K562 (cell line): ENCODE results near the gene RHEX. TPM values are rescaled to one million over a fixed set of nuclear protein-coding genes. Genes with fewer than 3 reads are reported as not detected.
A peak's percentile ranks its signal among the peaks of the same experiment; 100 is the strongest.

ENCODE experiments used
- CSDE1 ChIP-seq, 2 experiments: fragments of 450-650 bp; IDR thresholded peaks; 2 replicates each; pipeline ENCODE4 v1.6.1; 2016; ENCODE audit warnings: mild to moderate bottlenecking in 1 of 2
- NCOA1 ChIP-seq: fragments of 450-650 bp; IDR thresholded peaks from 2 replicates; pipeline ENCODE4 v1.6.1; 2016; ENCODE audit warnings: low read depth
- NFXL1 ChIP-seq: fragments of 450-650 bp; formaldehyde crosslinking; IDR thresholded peaks from 2 replicates; pipeline ENCODE4 v1.4.0; 2021; ENCODE audit warnings: mild to moderate bottlenecking
- TAF1 ChIP-seq: IDR thresholded peaks from 2 replicates; pipeline ENCODE4 v1.6.1; 2011; ENCODE audit warnings: mild to moderate bottlenecking, low read length, moderate library complexity; ENCODE audit not compliant: insufficient read depth, control insufficient read depth, severe bottlenecking; ENCODE audit errors: extremely low read depth
- TRIM24 ChIP-seq, 2 experiments: fragments of 450-650 bp; IDR thresholded peaks; 2 replicates each; pipeline ENCODE4 v1.6.1; 2016
- polyA plus RNA-seq, 8 experiments: library from polyadenylated mRNA; depleted of rRNA in 4 of 8; stranded (reverse) in 5 of 8; unstranded in 3 of 8; fragments of >200 nt; fragmentation: Nextera tagmentation in 2 of 8; fragmentation: Illumina TruSeq in 1 of 8; extraction: Ambion mirVana in 2 of 8; extraction: Trizol in 1 of 8; gene quantifications; 2 replicates each; pipeline versions ENCODE4 v1.2.1 to v1.2.3, GENCODE V29; 2011 to 2014; ENCODE audit warnings: inconsistent platforms in 1 of 8, missing spikeins in 1 of 8
- total RNA-seq, 7 experiments: library from RNA; depleted of rRNA in 6 of 7; stranded (reverse); fragments of >200 nt in 6 of 7; fragmentation: Illumina TruSeq in 2 of 7; extraction: Trizol in 2 of 7; gene quantifications; 2 replicates each; pipeline versions ENCODE4 v1.2.1 to v1.2.3, GENCODE V29; 2011 to 2021; ENCODE audit warnings: low replicate concordance in 1 of 7
- TF ChIP-seq, protein P1 (sequence below), 2 experiments: fragments of 450-650 bp; formaldehyde crosslinking in 1 of 2; IDR thresholded peaks; 2 replicates each; pipeline versions ENCODE4 v1.4.0 to v1.6.1; 2014 to 2020; ENCODE audit warnings: mild to moderate bottlenecking in 2 of 2, borderline replicate concordance in 1 of 2, low read depth in 1 of 2
- TF ChIP-seq, protein P2 (sequence below), 2 experiments: fragments of 450-650 bp; IDR thresholded peaks; 2 replicates each; pipeline ENCODE4 v1.6.1; 2016
- TF ChIP-seq, protein P3 (sequence below), 3 experiments: fragments of 200-800 bp in 1 of 3; fragments of 250-450 bp in 1 of 3; fragments of 450-650 bp in 1 of 3; sonication (Bioruptor Pico) in 1 of 3; sonication (Bioruptor generic) in 1 of 3; formaldehyde crosslinking in 1 of 3; IDR thresholded peaks; 2 replicates each; pipeline versions ENCODE4 v1.6.1 to v1.8.0; 2016 to 2022; ENCODE audit warnings: mild to moderate bottlenecking in 2 of 3, missing genetic modification characterization in 2 of 3, missing compliant biosample characterization in 1 of 3, moderate library complexity in 1 of 3
- TF ChIP-seq, protein P4 (sequence below): fragments of 450-650 bp; formaldehyde crosslinking; IDR thresholded peaks from 2 replicates; pipeline ENCODE4 v1.4.0; 2020; ENCODE audit warnings: mild to moderate bottlenecking, moderate library complexity
- TF ChIP-seq, protein P5 (sequence below): fragments of 450-650 bp; IDR thresholded peaks from 2 replicates; pipeline ENCODE4 v1.6.1; 2016

Gene RHEX
- total and polyA plus RNA-seq, 9 of the 15 experiments (the other 6 are each of a cell fraction or from before 2014, with no cell fraction given) = not detected

DNA sequence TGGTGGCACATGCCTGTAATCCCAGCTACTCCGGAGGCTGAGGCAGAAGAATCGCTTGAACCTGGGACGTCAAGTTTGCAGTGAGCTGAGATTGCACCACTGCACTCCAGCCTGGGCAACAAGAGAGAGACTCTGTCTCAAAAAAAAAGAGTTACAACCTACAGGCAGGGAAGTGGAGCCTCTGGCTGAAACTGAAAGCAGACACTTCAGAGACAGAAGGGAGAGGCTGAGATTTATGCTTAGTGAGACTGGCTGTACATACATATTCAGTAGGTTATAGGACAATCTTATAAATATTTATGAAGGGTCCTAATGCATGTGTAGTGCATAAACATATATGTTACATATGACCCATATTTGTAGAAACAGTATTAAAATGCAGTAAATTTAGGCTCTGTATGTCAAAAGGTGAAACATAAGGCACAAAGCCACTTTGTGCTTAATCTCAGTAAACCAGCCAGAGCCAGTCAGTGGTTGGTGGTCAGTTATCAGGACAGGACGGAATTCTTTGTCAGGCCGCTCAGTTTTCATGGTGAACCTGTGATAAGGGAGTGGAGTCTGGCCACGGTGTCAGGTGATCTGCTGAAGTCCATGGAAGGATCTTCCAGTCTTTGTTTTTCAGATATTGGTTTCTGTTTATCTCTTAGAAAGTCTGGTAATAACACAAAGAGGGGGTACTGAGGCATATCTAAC lies 13.7 kb downstream of the RHEX start (continued):
- TF ChIP-seq, protein P1, sequence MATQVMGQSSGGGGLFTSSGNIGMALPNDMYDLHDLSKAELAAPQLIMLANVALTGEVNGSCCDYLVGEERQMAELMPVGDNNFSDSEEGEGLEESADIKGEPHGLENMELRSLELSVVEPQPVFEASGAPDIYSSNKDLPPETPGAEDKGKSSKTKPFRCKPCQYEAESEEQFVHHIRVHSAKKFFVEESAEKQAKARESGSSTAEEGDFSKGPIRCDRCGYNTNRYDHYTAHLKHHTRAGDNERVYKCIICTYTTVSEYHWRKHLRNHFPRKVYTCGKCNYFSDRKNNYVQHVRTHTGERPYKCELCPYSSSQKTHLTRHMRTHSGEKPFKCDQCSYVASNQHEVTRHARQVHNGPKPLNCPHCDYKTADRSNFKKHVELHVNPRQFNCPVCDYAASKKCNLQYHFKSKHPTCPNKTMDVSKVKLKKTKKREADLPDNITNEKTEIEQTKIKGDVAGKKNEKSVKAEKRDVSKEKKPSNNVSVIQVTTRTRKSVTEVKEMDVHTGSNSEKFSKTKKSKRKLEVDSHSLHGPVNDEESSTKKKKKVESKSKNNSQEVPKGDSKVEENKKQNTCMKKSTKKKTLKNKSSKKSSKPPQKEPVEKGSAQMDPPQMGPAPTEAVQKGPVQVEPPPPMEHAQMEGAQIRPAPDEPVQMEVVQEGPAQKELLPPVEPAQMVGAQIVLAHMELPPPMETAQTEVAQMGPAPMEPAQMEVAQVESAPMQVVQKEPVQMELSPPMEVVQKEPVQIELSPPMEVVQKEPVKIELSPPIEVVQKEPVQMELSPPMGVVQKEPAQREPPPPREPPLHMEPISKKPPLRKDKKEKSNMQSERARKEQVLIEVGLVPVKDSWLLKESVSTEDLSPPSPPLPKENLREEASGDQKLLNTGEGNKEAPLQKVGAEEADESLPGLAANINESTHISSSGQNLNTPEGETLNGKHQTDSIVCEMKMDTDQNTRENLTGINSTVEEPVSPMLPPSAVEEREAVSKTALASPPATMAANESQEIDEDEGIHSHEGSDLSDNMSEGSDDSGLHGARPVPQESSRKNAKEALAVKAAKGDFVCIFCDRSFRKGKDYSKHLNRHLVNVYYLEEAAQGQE (IDR thresholded peaks at IDR 0.05; ENCODE audit: borderline replicate concordance) = peak; percentile 93
- TF ChIP-seq, protein P1 (CRISPR knock-in tag; IDR thresholded peaks at IDR 0.05; ENCODE audit: low read depth) = no peak
- no peak for TF ChIP-seq TAF1
- peak in 1 of 2 experiments; percentile 78; a peak in 3 of 4 replicates for TF ChIP-seq TRIM24 (IDR thresholded peaks at IDR 0.05)
- TF ChIP-seq, protein P2, sequence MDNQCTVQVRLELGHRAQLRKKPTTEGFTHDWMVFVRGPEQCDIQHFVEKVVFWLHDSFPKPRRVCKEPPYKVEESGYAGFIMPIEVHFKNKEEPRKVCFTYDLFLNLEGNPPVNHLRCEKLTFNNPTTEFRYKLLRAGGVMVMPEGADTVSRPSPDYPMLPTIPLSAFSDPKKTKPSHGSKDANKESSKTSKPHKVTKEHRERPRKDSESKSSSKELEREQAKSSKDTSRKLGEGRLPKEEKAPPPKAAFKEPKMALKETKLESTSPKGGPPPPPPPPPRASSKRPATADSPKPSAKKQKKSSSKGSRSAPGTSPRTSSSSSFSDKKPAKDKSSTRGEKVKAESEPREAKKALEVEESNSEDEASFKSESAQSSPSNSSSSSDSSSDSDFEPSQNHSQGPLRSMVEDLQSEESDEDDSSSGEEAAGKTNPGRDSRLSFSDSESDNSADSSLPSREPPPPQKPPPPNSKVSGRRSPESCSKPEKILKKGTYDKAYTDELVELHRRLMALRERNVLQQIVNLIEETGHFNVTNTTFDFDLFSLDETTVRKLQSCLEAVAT (IDR thresholded peaks at IDR 0.05) = peak in 1 of 2 experiments; percentile 84; a peak in 1 of 4 replicates
- TF ChIP-seq, protein P3, sequence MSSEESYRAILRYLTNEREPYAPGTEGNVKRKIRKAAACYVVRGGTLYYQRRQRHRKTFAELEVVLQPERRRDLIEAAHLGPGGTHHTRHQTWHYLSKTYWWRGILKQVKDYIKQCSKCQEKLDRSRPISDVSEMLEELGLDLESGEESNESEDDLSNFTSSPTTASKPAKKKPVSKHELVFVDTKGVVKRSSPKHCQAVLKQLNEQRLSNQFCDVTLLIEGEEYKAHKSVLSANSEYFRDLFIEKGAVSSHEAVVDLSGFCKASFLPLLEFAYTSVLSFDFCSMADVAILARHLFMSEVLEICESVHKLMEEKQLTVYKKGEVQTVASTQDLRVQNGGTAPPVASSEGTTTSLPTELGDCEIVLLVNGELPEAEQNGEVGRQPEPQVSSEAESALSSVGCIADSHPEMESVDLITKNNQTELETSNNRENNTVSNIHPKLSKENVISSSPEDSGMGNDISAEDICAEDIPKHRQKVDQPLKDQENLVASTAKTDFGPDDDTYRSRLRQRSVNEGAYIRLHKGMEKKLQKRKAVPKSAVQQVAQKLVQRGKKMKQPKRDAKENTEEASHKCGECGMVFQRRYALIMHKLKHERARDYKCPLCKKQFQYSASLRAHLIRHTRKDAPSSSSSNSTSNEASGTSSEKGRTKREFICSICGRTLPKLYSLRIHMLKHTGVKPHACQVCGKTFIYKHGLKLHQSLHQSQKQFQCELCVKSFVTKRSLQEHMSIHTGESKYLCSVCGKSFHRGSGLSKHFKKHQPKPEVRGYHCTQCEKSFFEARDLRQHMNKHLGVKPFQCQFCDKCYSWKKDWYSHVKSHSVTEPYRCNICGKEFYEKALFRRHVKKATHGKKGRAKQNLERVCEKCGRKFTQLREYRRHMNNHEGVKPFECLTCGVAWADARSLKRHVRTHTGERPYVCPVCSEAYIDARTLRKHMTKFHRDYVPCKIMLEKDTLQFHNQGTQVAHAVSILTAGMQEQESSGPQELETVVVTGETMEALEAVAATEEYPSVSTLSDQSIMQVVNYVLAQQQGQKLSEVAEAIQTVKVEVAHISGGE (CRISPR knock-in tag; IDR thresholded peaks at IDR 0.05) = peak in 1 of 3 experiments; percentile 72; a peak in 1 of 6 replicates
- TF ChIP-seq NCOA1 = 0 out of 2 replicates have a peak, but pooled peaks have one; percentile 24
- TF ChIP-seq CSDE1 (IDR thresholded peaks at IDR 0.05) = no peak
- TF ChIP-seq, protein P4, sequence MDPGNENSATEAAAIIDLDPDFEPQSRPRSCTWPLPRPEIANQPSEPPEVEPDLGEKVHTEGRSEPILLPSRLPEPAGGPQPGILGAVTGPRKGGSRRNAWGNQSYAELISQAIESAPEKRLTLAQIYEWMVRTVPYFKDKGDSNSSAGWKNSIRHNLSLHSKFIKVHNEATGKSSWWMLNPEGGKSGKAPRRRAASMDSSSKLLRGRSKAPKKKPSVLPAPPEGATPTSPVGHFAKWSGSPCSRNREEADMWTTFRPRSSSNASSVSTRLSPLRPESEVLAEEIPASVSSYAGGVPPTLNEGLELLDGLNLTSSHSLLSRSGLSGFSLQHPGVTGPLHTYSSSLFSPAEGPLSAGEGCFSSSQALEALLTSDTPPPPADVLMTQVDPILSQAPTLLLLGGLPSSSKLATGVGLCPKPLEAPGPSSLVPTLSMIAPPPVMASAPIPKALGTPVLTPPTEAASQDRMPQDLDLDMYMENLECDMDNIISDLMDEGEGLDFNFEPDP = no peak
- TF ChIP-seq, protein P5, sequence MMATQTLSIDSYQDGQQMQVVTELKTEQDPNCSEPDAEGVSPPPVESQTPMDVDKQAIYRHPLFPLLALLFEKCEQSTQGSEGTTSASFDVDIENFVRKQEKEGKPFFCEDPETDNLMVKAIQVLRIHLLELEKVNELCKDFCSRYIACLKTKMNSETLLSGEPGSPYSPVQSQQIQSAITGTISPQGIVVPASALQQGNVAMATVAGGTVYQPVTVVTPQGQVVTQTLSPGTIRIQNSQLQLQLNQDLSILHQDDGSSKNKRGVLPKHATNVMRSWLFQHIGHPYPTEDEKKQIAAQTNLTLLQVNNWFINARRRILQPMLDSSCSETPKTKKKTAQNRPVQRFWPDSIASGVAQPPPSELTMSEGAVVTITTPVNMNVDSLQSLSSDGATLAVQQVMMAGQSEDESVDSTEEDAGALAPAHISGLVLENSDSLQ = peak; percentile 50
- TF ChIP-seq NFXL1 = no peak
